ENCODE data around the gene SOX8. TPM values are rescaled to one million over a fixed set of nuclear protein-coding genes. Genes with fewer than 3 reads are reported as not detected.

SOX8 gene
- total and polyA plus RNA-seq, 4 donors, result 0.33 to 4.0 (median 0.39) TPM

DNA sequence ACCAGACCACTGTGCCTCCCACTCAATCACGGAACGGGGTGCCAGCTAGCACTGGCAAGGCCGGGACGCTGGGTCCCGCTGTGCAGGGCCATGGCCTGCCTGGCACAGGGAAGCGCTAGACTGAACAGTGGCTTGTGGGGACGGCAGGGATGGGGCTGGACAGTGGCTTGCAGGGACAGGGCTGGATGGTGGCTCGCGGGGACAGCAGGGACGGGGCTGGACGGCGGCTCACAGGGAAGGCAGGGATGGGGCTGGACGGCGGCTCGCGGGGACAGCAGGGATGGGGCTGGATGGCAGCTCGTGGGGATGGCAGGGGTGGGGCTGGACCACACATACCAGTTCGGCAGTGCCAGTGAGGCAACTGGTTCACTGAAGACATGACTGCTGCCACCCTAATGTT lies 43.4 kb upstream of the SOX8 start:
- no peak for ATAC-seq (ENCODE audit: insufficient read depth, low FRiP score)
- TF ChIP-seq, protein P1, sequence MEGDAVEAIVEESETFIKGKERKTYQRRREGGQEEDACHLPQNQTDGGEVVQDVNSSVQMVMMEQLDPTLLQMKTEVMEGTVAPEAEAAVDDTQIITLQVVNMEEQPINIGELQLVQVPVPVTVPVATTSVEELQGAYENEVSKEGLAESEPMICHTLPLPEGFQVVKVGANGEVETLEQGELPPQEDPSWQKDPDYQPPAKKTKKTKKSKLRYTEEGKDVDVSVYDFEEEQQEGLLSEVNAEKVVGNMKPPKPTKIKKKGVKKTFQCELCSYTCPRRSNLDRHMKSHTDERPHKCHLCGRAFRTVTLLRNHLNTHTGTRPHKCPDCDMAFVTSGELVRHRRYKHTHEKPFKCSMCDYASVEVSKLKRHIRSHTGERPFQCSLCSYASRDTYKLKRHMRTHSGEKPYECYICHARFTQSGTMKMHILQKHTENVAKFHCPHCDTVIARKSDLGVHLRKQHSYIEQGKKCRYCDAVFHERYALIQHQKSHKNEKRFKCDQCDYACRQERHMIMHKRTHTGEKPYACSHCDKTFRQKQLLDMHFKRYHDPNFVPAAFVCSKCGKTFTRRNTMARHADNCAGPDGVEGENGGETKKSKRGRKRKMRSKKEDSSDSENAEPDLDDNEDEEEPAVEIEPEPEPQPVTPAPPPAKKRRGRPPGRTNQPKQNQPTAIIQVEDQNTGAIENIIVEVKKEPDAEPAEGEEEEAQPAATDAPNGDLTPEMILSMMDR (IDR thresholded peaks at IDR 0.05; ENCODE audit: control extremely low read depth, extremely low read depth), result no peak
- Histone ChIP-seq H3K36me3 (ENCODE audit: control insufficient read depth in 4 of 4, insufficient read depth in 4 of 4, low read length in 4 of 4) (peaks cover 0 to 14% (median 9%) of the 10 kb centered on the region in 4 donors), H3K4me1 (ENCODE audit: control insufficient read depth in 5 of 5, insufficient read depth in 5 of 5, low read length in 5 of 5) (no peaks in the 10 kb centered on the region), H3K27ac (ENCODE audit: low read depth in 1 of 2, low read length in 1 of 2) (no peak overlapping the region), H3K9ac (ENCODE audit: insufficient read depth in 1 of 2, low read length in 2 of 2) (no peak overlapping the region), H3K27me3 (ENCODE audit: control insufficient read depth in 3 of 3, insufficient read depth in 3 of 3, low read length in 2 of 3) (no peaks in the 10 kb centered on the region), H3K4me3 (no peak overlapping the region), H3K9me3 (ENCODE audit: control insufficient read depth in 4 of 4, insufficient read depth in 3 of 4, low read length in 3 of 4) (peaks cover 0 to 14% (median 5%) of the 10 kb centered on the region in 4 donors)
- WGBS, 2 donors, result 86 to 90% methylated on average over 16 to 18 of the region's 18 CpGs
- DNase-seq, result no peak

DNA sequence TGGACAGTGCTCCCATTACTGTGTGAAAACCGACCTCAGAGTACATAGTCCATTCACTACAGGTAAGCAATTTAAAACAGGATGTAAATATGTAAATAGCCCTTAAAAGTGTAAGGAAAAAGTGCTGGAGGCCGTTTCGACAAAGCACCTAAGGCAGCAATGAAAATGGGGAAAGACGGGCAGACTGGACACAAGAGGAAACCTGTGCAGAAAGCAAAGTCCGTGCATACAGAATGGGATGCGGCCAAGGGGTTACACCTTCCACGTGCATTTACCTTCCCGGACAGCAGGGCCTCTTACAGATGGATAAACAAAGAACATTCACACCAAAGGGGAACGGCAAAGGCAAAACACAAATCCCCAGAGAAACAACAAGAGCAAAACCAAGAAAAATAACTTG lies 42.8 kb upstream of the SOX8 start:
- H3K9ac ChIP-seq (ENCODE audit: insufficient read depth in 1 of 2, low read length in 2 of 2), result no peak overlapping the region
- peaks cover 0 to 14% (median 5%) of the 10 kb centered on the region in 4 donors for H3K9me3 ChIP-seq (ENCODE audit: control insufficient read depth in 4 of 4, insufficient read depth in 3 of 4, low read length in 3 of 4)
- DNase-seq (no peak), ATAC-seq (ENCODE audit: insufficient read depth, low FRiP score) (no peak)
- peaks cover 0 to 9% (median 7%) of the 10 kb centered on the region in 4 donors for H3K36me3 ChIP-seq (ENCODE audit: control insufficient read depth in 4 of 4, insufficient read depth in 4 of 4, low read length in 4 of 4)
- H3K4me1 ChIP-seq (ENCODE audit: control insufficient read depth in 5 of 5, insufficient read depth in 5 of 5, low read length in 5 of 5), result no peaks in the 10 kb centered on the region
- H3K4me3 ChIP-seq, result no peak overlapping the region
- H3K27me3 ChIP-seq (ENCODE audit: control insufficient read depth in 3 of 3, insufficient read depth in 3 of 3, low read length in 2 of 3), result no peaks in the 10 kb centered on the region
- no peak overlapping the region for H3K27ac ChIP-seq (ENCODE audit: low read depth in 1 of 2, low read length in 1 of 2)
- TF ChIP-seq, protein P1 (IDR thresholded peaks at IDR 0.05; ENCODE audit: control extremely low read depth, extremely low read depth), result no peak
- WGBS, 2 donors, result 78 to 82% methylated on average over 9 of the region's 9 CpGs

DNA sequence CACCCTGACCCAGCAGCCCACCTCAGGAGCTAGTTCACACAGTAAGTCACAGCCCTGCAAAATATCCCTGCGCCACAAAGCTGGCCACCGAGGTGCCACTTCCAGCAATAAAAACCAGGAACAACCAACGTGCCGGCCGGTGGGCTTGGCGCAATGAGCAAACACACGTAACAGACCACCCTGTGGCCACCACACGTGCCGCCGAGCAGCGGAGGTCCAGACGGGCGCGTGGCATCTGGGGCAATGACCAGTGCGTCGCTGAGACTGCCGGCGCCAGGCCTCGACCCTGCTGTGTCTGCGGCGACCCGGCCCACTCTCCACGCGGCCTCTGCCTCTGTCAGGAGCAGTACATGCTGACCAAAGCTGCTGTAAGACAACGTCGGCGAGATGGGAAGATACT lies 42.3 kb upstream of the SOX8 start:
- peaks cover 0 to 10% (median 8%) of the 10 kb centered on the region in 4 donors for H3K36me3 ChIP-seq (ENCODE audit: control insufficient read depth in 4 of 4, insufficient read depth in 4 of 4, low read length in 4 of 4)
- H3K27me3 ChIP-seq (ENCODE audit: control insufficient read depth in 3 of 3, insufficient read depth in 3 of 3, low read length in 2 of 3), result no peaks in the 10 kb centered on the region
- H3K4me1 ChIP-seq (ENCODE audit: control insufficient read depth in 5 of 5, insufficient read depth in 5 of 5, low read length in 5 of 5), result no peaks in the 10 kb centered on the region
- TF ChIP-seq, protein P1 (IDR thresholded peaks at IDR 0.05; ENCODE audit: control extremely low read depth, extremely low read depth), result no peak
- DNase-seq (no peak), ATAC-seq (ENCODE audit: insufficient read depth, low FRiP score) (no peak)
- peaks cover 0 to 14% (median 5%) of the 10 kb centered on the region in 4 donors for H3K9me3 ChIP-seq (ENCODE audit: control insufficient read depth in 4 of 4, insufficient read depth in 3 of 4, low read length in 3 of 4)
- no peak overlapping the region for H3K4me3 ChIP-seq
- 93 to 95% methylated on average over 27 of the region's 27 CpGs for WGBS, 2 donors
- H3K27ac ChIP-seq (ENCODE audit: low read depth in 1 of 2, low read length in 1 of 2), result no peak overlapping the region
- no peak overlapping the region for H3K9ac ChIP-seq (ENCODE audit: insufficient read depth in 1 of 2, low read length in 2 of 2)

DNA sequence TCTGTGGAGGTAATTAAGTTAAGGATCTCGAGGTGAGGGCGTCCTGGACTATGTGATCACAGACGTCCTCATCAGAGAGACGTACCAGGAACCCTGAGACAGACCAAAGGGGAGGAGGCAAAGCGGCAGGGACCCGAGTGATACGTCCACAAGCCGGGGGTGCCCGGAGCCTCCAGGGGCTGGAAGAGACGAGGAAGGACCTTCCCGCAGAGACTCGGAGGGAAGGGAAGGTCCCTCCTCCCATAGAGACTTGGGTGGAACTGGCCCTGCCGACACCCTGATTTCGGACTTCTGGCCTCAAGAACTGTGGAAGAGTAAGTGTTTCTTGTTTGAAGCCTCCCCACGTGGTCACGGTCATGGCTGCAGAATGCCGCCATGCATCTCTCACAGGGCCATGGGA lies 41.6 kb upstream of the SOX8 start:
- peaks cover 0 to 10% (median 8%) of the 10 kb centered on the region in 4 donors for H3K36me3 ChIP-seq (ENCODE audit: control insufficient read depth in 4 of 4, insufficient read depth in 4 of 4, low read length in 4 of 4)
- no peak for DNase-seq
- no peak overlapping the region for H3K9ac ChIP-seq (ENCODE audit: insufficient read depth in 1 of 2, low read length in 2 of 2)
- WGBS, 2 donors, result 94 to 95% methylated on average over 16 to 17 of the region's 17 CpGs
- no peak for ATAC-seq (ENCODE audit: insufficient read depth, low FRiP score)
- TF ChIP-seq, protein P1 (IDR thresholded peaks at IDR 0.05; ENCODE audit: control extremely low read depth, extremely low read depth), result no peak
- no peak overlapping the region for H3K27ac ChIP-seq (ENCODE audit: low read depth in 1 of 2, low read length in 1 of 2)
- H3K4me1 ChIP-seq (ENCODE audit: control insufficient read depth in 5 of 5, insufficient read depth in 5 of 5, low read length in 5 of 5), result no peaks in the 10 kb centered on the region
- H3K4me3 ChIP-seq, result no peak overlapping the region
- H3K27me3 ChIP-seq (ENCODE audit: control insufficient read depth in 3 of 3, insufficient read depth in 3 of 3, low read length in 2 of 3), result no peaks in the 10 kb centered on the region
- peaks cover 0 to 14% (median 5%) of the 10 kb centered on the region in 4 donors for H3K9me3 ChIP-seq (ENCODE audit: control insufficient read depth in 4 of 4, insufficient read depth in 3 of 4, low read length in 3 of 4)
